IMR-90 (cell line): ENCODE data around the gene COX10. TPM values are rescaled to one million over a fixed set of nuclear protein-coding genes. Genes with fewer than 3 reads are reported as not detected.

Experiments used
- ATAC-seq: fragments of 200-7000 bp; cut with Tn5 transposase; 2 replicates; pipeline ENCODE4 v1.9.1; 2020; ENCODE audit warnings: low read depth, mild to moderate bottlenecking, moderate library complexity
- BruUV-seq: library from RNA; stranded (reverse); fragments of 400-500 nt; replicated peaks from 2 replicates; lab custom pipeline; 2021; lab: Mats Ljungman, UMichigan
- CTCF ChIA-PET: fragments of 300-600 bp; formaldehyde crosslinking; extraction: SDS; loops from one replicate; lab custom pipeline; 2021; ENCODE audit warnings: antibody characterized with exemption; lab: Yijun Ruan, JAX
- POLR2A ChIA-PET: fragments of 300-600 bp; sonication (Branson Sonifier 250); formaldehyde crosslinking; loops from one replicate; lab custom pipeline; 2022; ENCODE audit warnings: antibody characterized with exemption; ENCODE audit not compliant: unreplicated experiment; lab: Charles Lee
- DNase-seq: peaks from one replicate; pipeline ENCODE4 v3.0.0; 2013
- H2AFZ ChIP-seq: replicated peaks from 2 replicates; pipeline ENCODE3; 2013; ENCODE audit warnings: low read length, mild to moderate bottlenecking; ENCODE audit not compliant: poor library complexity
- H2AK5ac ChIP-seq: 2 replicates; pipeline ENCODE4 v1.6.1; 2013; ENCODE audit warnings: low read depth, low read length, inconsistent platforms
- H2AK9ac ChIP-seq: replicated peaks from 2 replicates; pipeline ENCODE3; 2013; ENCODE audit warnings: mild to moderate bottlenecking, low read depth, low read length, moderate library complexity; ENCODE audit not compliant: poor library complexity
- H2BK120ac ChIP-seq: 2 replicates; pipeline ENCODE4 v1.6.1; 2013; ENCODE audit warnings: low read depth, low read length, inconsistent platforms
- H2BK15ac ChIP-seq: 3 replicates; pipeline ENCODE4 v1.6.1; 2013; ENCODE audit warnings: low read depth, low read length, inconsistent platforms
- H2BK20ac ChIP-seq: 2 replicates; pipeline ENCODE4 v1.6.1; 2013; ENCODE audit warnings: low read depth, mild to moderate bottlenecking, inconsistent platforms, low read length, moderate library complexity
- H2BK5ac ChIP-seq: 2 replicates; pipeline ENCODE4 v1.6.1; 2013; ENCODE audit warnings: mild to moderate bottlenecking, low read depth, low read length, inconsistent platforms; ENCODE audit not compliant: poor library complexity, severe bottlenecking
- H3K14ac ChIP-seq: replicated peaks from 2 replicates; pipeline ENCODE4 v1.6.1; 2013; ENCODE audit warnings: low read depth, low read length, inconsistent platforms
- H3K18ac ChIP-seq: 2 replicates; pipeline ENCODE4 v1.6.1; 2013; ENCODE audit warnings: low read depth, low read length, control low read depth
- H3K23ac ChIP-seq: 2 replicates; pipeline ENCODE4 v1.6.1; 2013; ENCODE audit warnings: low read depth, low read length, inconsistent platforms
- H3K27ac ChIP-seq: 2 replicates; pipeline ENCODE4 v1.5.1; 2013; ENCODE audit warnings: mild to moderate bottlenecking, control low read depth, low read length; ENCODE audit not compliant: insufficient read depth
- H3K27me3 ChIP-seq: 2 replicates; pipeline ENCODE4 v1.6.1; 2013; ENCODE audit warnings: low read length; ENCODE audit not compliant: control insufficient read depth, insufficient read depth
- H3K36me3 ChIP-seq: 2 replicates; pipeline ENCODE4 v1.6.1; 2013; ENCODE audit warnings: low read length, mixed read lengths; ENCODE audit not compliant: control insufficient read depth, insufficient read depth
- H3K4ac ChIP-seq: 2 replicates; pipeline ENCODE4 v1.6.1; 2013; ENCODE audit warnings: low read depth, low read length, inconsistent platforms
- H3K4me1 ChIP-seq: 2 replicates; pipeline ENCODE4 v1.6.1; 2013; ENCODE audit warnings: low read length, mixed read lengths; ENCODE audit not compliant: control insufficient read depth, insufficient read depth
- H3K4me2 ChIP-seq: 2 replicates; pipeline ENCODE4 v1.6.1; 2013; ENCODE audit warnings: low read depth, mild to moderate bottlenecking, control low read depth, low read length, moderate library complexity
- H3K4me3 ChIP-seq: 2 replicates; pipeline ENCODE4 v1.5.1; 2013; ENCODE audit warnings: low read depth, mild to moderate bottlenecking, control low read depth, low read length, moderate library complexity; ENCODE audit not compliant: insufficient read depth
- H3K56ac ChIP-seq: 2 replicates; pipeline ENCODE4 v1.6.1; 2013; ENCODE audit warnings: low read length, inconsistent platforms; ENCODE audit not compliant: insufficient read depth; ENCODE audit errors: extremely low read depth
- H3K79me1 ChIP-seq, 2 experiments: 2 replicates each; pipeline ENCODE4 v1.6.1; 2013; ENCODE audit warnings: low read length in 2 of 2, inconsistent platforms in 1 of 2, low read depth in 1 of 2
- H3K9ac ChIP-seq: 2 replicates; pipeline ENCODE4 v1.6.1; 2013; ENCODE audit warnings: low read depth, low read length, control low read depth
- H3K9me1 ChIP-seq: 2 replicates; pipeline ENCODE4 v1.6.1; 2013; ENCODE audit warnings: low read length, inconsistent platforms; ENCODE audit not compliant: insufficient read depth
- H3K9me3 ChIP-seq: 2 replicates; pipeline ENCODE4 v1.6.1; 2013; ENCODE audit warnings: low read length; ENCODE audit not compliant: control insufficient read depth, insufficient read depth
- H4K20me1 ChIP-seq: 2 replicates; pipeline ENCODE4 v1.6.1; 2013; ENCODE audit warnings: low read length, inconsistent platforms; ENCODE audit not compliant: insufficient read depth
- H4K5ac ChIP-seq: 2 replicates; pipeline ENCODE4 v1.6.1; 2013; ENCODE audit warnings: mild to moderate bottlenecking, low read depth, low read length, control low read depth
- H4K8ac ChIP-seq, 2 experiments: 2 replicates each; pipeline ENCODE4 v1.6.1; 2013; ENCODE audit warnings: low read depth in 2 of 2, low read length in 2 of 2, control low read depth in 1 of 2, inconsistent platforms in 1 of 2
- H4K91ac ChIP-seq: 2 replicates; pipeline ENCODE4 v1.6.1; 2013; ENCODE audit warnings: low read depth, low read length, inconsistent platforms; ENCODE audit not compliant: insufficient read depth
- CHD1 ChIP-seq: IDR thresholded peaks from 2 replicates; pipeline ENCODE4 v1.6.1; 2012; ENCODE audit warnings: low read depth, low read length, improper control_type of control experiment
- USF2 ChIP-seq: fragments of 150-350 bp; IDR thresholded peaks from 2 replicates; pipeline ENCODE4 v1.6.1; 2017; ENCODE audit warnings: mild to moderate bottlenecking, antibody characterized with exemption, low read length, low read depth
- WGBS, 2 experiments: methylation state at CpG; one replicate each; pipeline versions ENCODE4 v1.1.5 to v1.1.7; 2013; ENCODE audit warnings: missing lambda C conversion rate in 2 of 2; ENCODE audit not compliant: insufficient read length in 1 of 2; ENCODE audit errors: extremely low coverage in 2 of 2; 5-methylcytosine and 5-hydroxymethylcytosine counted together
- dilution Hi-C: fragments of 300-500 bp; cut with HindIII; formaldehyde crosslinking; loops from one replicate; pipeline ENCODE4 v1.14.3; 2018; ENCODE audit warnings: low sequenced_read_pairs; ENCODE audit not compliant: unreplicated experiment
- in situ Hi-C: fragments of 300-500 bp; cut with MboI; formaldehyde crosslinking; loops from 3 replicates; pipeline ENCODE4 v1.14.3; 2019; ENCODE audit warnings: low sequenced_read_pairs, inconsistent platforms, mixed read lengths
- intact Hi-C: fragments of 100-400 bp; cut with micrococcal nuclease; formaldehyde crosslinking; loops from 2 replicates; pipeline ENCODE4 v1.10.0; 2022
- polyA plus RNA-seq, 3 experiments: library from polyadenylated mRNA; depleted of rRNA; stranded (reverse); fragments of >200 nt; gene quantifications; 2 replicates each; pipeline ENCODE4 v1.2.3, GENCODE V29; 2012; ENCODE audit warnings: low replicate concordance in 1 of 3
- total RNA-seq: library from RNA; depleted of rRNA; stranded (reverse); fragments of >200 nt; gene quantifications from 2 replicates; pipeline ENCODE4 v1.2.3, GENCODE V29; 2012

COX10 gene
- total and polyA plus RNA-seq, 2 of the 4 experiments (the other 2 are of a cell fraction), result 15.4 to 16.1 TPM

- Histone ChIP-seq H3K4me3 (peak overlapping the region; percentile 86), H3K9me1 (peaks cover 9% of the 10 kb centered on the region; the same call in 1 of the 2 replicates), H3K9me3 (no peaks in the 10 kb centered on the region), H3K9ac (peak overlapping the region; percentile 63), H3K23ac (peak overlapping the region; percentile 71; the same call in 1 of the 2 replicates), H3K14ac (peak overlapping the region; percentile 27), H3K27me3 (no peaks in the 10 kb centered on the region), H3K4me2 (peak overlapping the region; percentile 68), H3K79me1 (peaks cover 38 to 65% of the 10 kb centered on the region in 2 experiments), H2BK120ac (peak overlapping the region; percentile 47; the same call in 1 of the 2 replicates), H4K5ac (no peak overlapping the region), H3K56ac (peak overlapping the region; percentile 56; the same call in 1 of the 2 replicates), H2AFZ (peak overlapping the region; percentile 98), H4K8ac (peak overlapping the region; percentile 41 to 89; a peak in 3 of 4 replicates), H3K36me3 (no peaks in the 10 kb centered on the region; the same call in 1 of the 2 replicates), H3K4me1 (peaks cover 3% of the 10 kb centered on the region), H2BK15ac (peak overlapping the region; percentile 18; the same call in 1 of the 3 replicates), H2BK20ac (no peak overlapping the region), H2AK9ac (peak overlapping the region; percentile 97), H3K4ac (peak overlapping the region; percentile 73), H3K18ac (no peak overlapping the region), H4K91ac (peak overlapping the region; percentile 10; the same call in 1 of the 2 replicates), H3K27ac (peak overlapping the region; percentile 48; the same call in 1 of the 2 replicates), H2AK5ac (peak overlapping the region; percentile 14; the same call in 1 of the 2 replicates), H2BK5ac (no peak overlapping the region), H4K20me1 (no peaks in the 10 kb centered on the region; the same call in 1 of the 2 replicates)
- BruUV-seq, result no TSS peak
- TF ChIP-seq USF2 (no peak), CHD1 (no peak)
- no peak for DNase-seq
- CTCF ChIA-PET, result no interaction called here
- intact Hi-C loops (loop anchor here (2.0 kb wide), 1 partner anchor 232 kb away; the partner anchor contains the start of gene HS3ST3B1), dilution Hi-C loops (no loop called here), in situ Hi-C loops (loop anchor here (10.0 kb wide), 1 partner anchor 236 kb away; the partner anchor contains the start of gene HS3ST3B1)
- 21% methylated on average over 14 of the region's 25 CpGs; no CpG with 5 or more reads in 1 of the 2 experiments for WGBS, 2 experiments
- POLR2A ChIA-PET, result no interaction called here
- no peak; the same call in 1 of the 2 replicates for ATAC-seq
Measured at GRCh38 chr17:14068542-14069250, 608 bp upstream of the COX10 start.
